Astrocyte (in vitro differentiated cells and primary cell): ENCODE results near the gene ALPP. TPM values are rescaled to one million over a fixed set of nuclear protein-coding genes. Genes with fewer than 3 reads are reported as not detected.
"Not testable (repeated sequence)": the region's sequence is repeated elsewhere in the genome, so short reads cannot be mapped to it uniquely, and the experiment has no call there.

ENCODE experiments used
- DNase-seq: peaks from one replicate; pipeline ENCODE4 v3.0.0-alpha.2; 2010; ENCODE audit warnings: low read depth
- FAIRE-seq: peaks from 2 replicates; lab custom pipeline; 2011; peaks lifted over from hg19 to GRCh38; lab: Jason Lieb, UNC
- H2AFZ ChIP-seq: 2 replicates; pipeline ENCODE4 v1.6.0; 2012; ENCODE audit warnings: low read depth, low read length, inconsistent platforms
- H3K27ac ChIP-seq: 2 replicates; pipeline ENCODE4 v1.5.1; 2011; ENCODE audit warnings: low read depth, low read length, inconsistent platforms
- H3K27me3 ChIP-seq: 2 replicates; pipeline ENCODE4 v1.6.0; 2011; ENCODE audit warnings: low read length, inconsistent platforms; ENCODE audit not compliant: insufficient read depth
- H3K36me3 ChIP-seq: 2 replicates; pipeline ENCODE4 v1.5.1; 2011; ENCODE audit warnings: low read length, inconsistent platforms; ENCODE audit not compliant: insufficient read depth
- H3K4me1 ChIP-seq: 2 replicates; pipeline ENCODE4 v1.5.1; 2011; ENCODE audit warnings: low read length, inconsistent platforms; ENCODE audit not compliant: insufficient read depth
- H3K4me2 ChIP-seq: 2 replicates; pipeline ENCODE4 v1.6.0; 2012; ENCODE audit warnings: low read length, inconsistent platforms
- H3K4me3 ChIP-seq: 2 replicates; pipeline ENCODE4 v1.5.1; 2011; ENCODE audit warnings: low read depth, mild to moderate bottlenecking, low read length, inconsistent platforms; ENCODE audit not compliant: insufficient read depth
- H3K79me2 ChIP-seq: 2 replicates; pipeline ENCODE4 v1.6.0; 2012; ENCODE audit warnings: mild to moderate bottlenecking, low read length, inconsistent platforms; ENCODE audit not compliant: insufficient read depth
- H3K9ac ChIP-seq: 2 replicates; pipeline ENCODE4 v1.6.0; 2012; ENCODE audit warnings: mild to moderate bottlenecking, low read length, inconsistent platforms
- H3K9me3 ChIP-seq: 2 replicates; pipeline ENCODE4 v1.5.1; 2012; ENCODE audit warnings: low read depth, mild to moderate bottlenecking, low read length, inconsistent platforms; ENCODE audit not compliant: insufficient read depth
- H4K20me1 ChIP-seq: 2 replicates; pipeline ENCODE4 v1.6.0; 2012; ENCODE audit warnings: low read length, inconsistent platforms; ENCODE audit not compliant: insufficient read depth
- H3K27ac Mint-ChIP-seq: one replicate; pipeline ENCODE4 v1.8.0; 2021; ENCODE audit warnings: mild to moderate bottlenecking, mixed read lengths; ENCODE audit not compliant: unreplicated experiment
- H3K27me3 Mint-ChIP-seq: one replicate; pipeline ENCODE4 v1.8.0; 2021; ENCODE audit warnings: low read depth, mixed read lengths; ENCODE audit not compliant: unreplicated experiment
- H3K36me3 Mint-ChIP-seq: one replicate; pipeline ENCODE4 v1.8.0; 2021; ENCODE audit warnings: low read depth, mixed read lengths; ENCODE audit not compliant: unreplicated experiment
- H3K4me1 Mint-ChIP-seq: one replicate; pipeline ENCODE4 v1.8.0; 2021; ENCODE audit warnings: low read depth, mixed read lengths; ENCODE audit not compliant: unreplicated experiment
- H3K4me3 Mint-ChIP-seq: one replicate; pipeline ENCODE4 v1.8.0; 2021; ENCODE audit warnings: mild to moderate bottlenecking, moderate library complexity, mixed read lengths; ENCODE audit not compliant: unreplicated experiment
- H3K9me3 Mint-ChIP-seq: one replicate; pipeline ENCODE4 v1.8.0; 2021; ENCODE audit warnings: mild to moderate bottlenecking, mixed read lengths; ENCODE audit not compliant: unreplicated experiment
- EZH2 ChIP-seq: IDR thresholded peaks from 2 replicates; pipeline ENCODE4 v1.6.1; 2012; ENCODE audit warnings: mild to moderate bottlenecking, low read length, inconsistent platforms; ENCODE audit not compliant: insufficient read depth
- total RNA-seq: library from RNA; stranded (reverse); gene quantifications from 2 replicates; pipeline ENCODE4 v1.2.1, GENCODE V29; 2021
- TF ChIP-seq, protein P1 (sequence below): IDR thresholded peaks from 2 replicates; pipeline ENCODE4 v1.5.1; 2011; ENCODE audit warnings: low read depth, mild to moderate bottlenecking, inconsistent platforms, low read length, moderate library complexity; ENCODE audit not compliant: insufficient read depth

The ALPP gene
- total RNA-seq, 1 donor from 2014 or later: 0.32 TPM

DNA sequence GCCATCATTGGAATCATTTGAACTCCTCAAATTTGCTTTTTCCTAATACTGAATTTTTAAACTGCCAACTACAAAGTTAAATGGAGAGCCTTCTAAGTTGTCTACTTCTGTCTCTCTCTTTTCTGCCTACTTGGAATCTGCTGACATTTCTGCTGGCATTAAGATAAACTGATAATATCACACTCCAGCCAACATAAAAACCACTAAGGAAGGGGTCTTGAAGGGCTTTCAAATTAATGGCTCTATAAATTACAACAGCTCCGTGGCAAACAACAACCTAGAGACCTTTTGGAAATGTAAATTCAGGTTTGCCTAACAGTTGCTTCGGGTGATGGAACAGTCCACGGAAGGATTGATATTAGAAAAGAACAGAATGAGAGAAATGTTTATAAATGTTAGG is 12.1 kb downstream of the ALPP start:
- TF ChIP-seq, protein P1, sequence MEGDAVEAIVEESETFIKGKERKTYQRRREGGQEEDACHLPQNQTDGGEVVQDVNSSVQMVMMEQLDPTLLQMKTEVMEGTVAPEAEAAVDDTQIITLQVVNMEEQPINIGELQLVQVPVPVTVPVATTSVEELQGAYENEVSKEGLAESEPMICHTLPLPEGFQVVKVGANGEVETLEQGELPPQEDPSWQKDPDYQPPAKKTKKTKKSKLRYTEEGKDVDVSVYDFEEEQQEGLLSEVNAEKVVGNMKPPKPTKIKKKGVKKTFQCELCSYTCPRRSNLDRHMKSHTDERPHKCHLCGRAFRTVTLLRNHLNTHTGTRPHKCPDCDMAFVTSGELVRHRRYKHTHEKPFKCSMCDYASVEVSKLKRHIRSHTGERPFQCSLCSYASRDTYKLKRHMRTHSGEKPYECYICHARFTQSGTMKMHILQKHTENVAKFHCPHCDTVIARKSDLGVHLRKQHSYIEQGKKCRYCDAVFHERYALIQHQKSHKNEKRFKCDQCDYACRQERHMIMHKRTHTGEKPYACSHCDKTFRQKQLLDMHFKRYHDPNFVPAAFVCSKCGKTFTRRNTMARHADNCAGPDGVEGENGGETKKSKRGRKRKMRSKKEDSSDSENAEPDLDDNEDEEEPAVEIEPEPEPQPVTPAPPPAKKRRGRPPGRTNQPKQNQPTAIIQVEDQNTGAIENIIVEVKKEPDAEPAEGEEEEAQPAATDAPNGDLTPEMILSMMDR: no peak
- TF ChIP-seq EZH2: no peak
- H3K27me3 ChIP-seq: peaks cover 30% of the 10 kb centered on the region
- H4K20me1 ChIP-seq: no peaks in the 10 kb centered on the region
- peaks cover 19% of the 10 kb centered on the region for H3K27me3 Mint-ChIP-seq
- no peak overlapping the region for H3K27ac ChIP-seq
- H3K9me3 ChIP-seq: no peaks in the 10 kb centered on the region
- H3K4me2 ChIP-seq: no peak overlapping the region
- peaks cover 1% of the 10 kb centered on the region for H3K36me3 Mint-ChIP-seq
- FAIRE-seq (no peak), DNase-seq (no peak)
- H3K36me3 ChIP-seq: no peaks in the 10 kb centered on the region
- peaks cover 24% of the 10 kb centered on the region for H3K4me1 Mint-ChIP-seq
- H3K9me3 Mint-ChIP-seq: peaks cover 9% of the 10 kb centered on the region
- peaks cover 34% of the 10 kb centered on the region for H3K4me1 ChIP-seq
- H3K9ac ChIP-seq: no peak overlapping the region
- no peaks in the 10 kb centered on the region for H3K79me2 ChIP-seq
- H3K4me3 Mint-ChIP-seq: no peak overlapping the region
- H3K4me3 ChIP-seq: no peak overlapping the region
- no peak overlapping the region for H2AFZ ChIP-seq
- H3K27ac Mint-ChIP-seq: peak overlapping the region; percentile 20

DNA sequence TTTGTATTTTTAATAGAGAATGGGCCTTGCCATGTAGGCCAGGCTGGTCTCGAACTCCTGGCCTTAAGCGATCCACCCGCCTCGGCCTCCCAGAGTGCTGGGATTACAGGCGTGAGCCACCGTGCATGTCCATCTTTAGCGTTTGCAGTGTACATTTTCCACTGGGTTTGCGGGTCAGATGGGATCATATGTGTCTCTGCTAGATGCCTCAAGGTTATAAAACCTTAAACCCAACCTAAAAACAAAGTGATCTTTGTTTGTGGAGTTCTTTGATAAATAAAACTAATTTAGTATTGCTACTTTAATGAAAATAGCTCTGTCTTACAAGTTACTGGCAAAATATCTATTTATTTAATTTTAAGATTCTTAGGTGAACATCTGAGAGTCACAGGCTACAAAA is 15.0 kb downstream of the ALPP start:
- DNase-seq (no peak), FAIRE-seq (no peak)
- no peak overlapping the region for H2AFZ ChIP-seq
- H3K4me3 ChIP-seq: no peak overlapping the region
- H3K4me2 ChIP-seq: no peak overlapping the region
- H3K4me1 ChIP-seq: peaks cover 16% of the 10 kb centered on the region
- H3K36me3 Mint-ChIP-seq: peaks cover 1% of the 10 kb centered on the region
- peaks cover 6% of the 10 kb centered on the region for H3K27me3 ChIP-seq
- no peaks in the 10 kb centered on the region for H3K79me2 ChIP-seq
- peaks cover 10% of the 10 kb centered on the region for H3K27me3 Mint-ChIP-seq
- H3K27ac ChIP-seq: no peak overlapping the region
- H3K9me3 Mint-ChIP-seq: peaks cover 5% of the 10 kb centered on the region
- H3K27ac Mint-ChIP-seq: no peak overlapping the region
- H3K4me1 Mint-ChIP-seq: peaks cover 18% of the 10 kb centered on the region
- H3K4me3 Mint-ChIP-seq: no peak overlapping the region
- H3K9ac ChIP-seq: no peak overlapping the region
- no peaks in the 10 kb centered on the region for H3K36me3 ChIP-seq
- H3K9me3 ChIP-seq: no peaks in the 10 kb centered on the region
- H4K20me1 ChIP-seq: no peaks in the 10 kb centered on the region
- TF ChIP-seq EZH2: no peak

DNA sequence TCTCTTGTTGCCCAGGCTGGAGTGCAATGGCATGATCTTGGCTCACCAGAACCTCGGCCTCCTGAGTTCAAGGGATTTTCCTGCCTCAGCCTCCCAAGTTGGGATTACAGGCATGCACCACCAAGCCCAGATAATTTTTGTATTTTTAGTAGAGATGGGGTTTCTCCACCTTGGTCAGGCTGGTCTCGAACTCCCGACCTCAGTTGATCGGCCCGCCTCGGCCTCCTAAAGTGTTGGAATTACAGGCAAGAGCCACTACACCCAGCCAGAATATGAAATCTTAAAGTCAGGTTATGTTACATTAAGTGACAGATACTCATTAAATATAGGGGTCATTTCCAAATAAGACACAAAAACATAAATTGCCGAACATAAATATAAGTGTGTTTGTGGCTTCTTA is 15.9 kb downstream of the ALPP start:
- H3K79me2 ChIP-seq, H3K27me3 ChIP-seq, H3K27ac ChIP-seq, H3K4me3 Mint-ChIP-seq, H2AFZ ChIP-seq, DNase-seq, H3K4me1 ChIP-seq, H3K27ac Mint-ChIP-seq, H3K9me3 Mint-ChIP-seq, H4K20me1 ChIP-seq, H3K9ac ChIP-seq, FAIRE-seq, H3K9me3 ChIP-seq, H3K36me3 Mint-ChIP-seq, H3K4me2 ChIP-seq, H3K36me3 ChIP-seq, H3K4me3 ChIP-seq: not testable (repeated sequence)
- Mint-ChIP-seq H3K4me1 (peaks cover 13% of the 10 kb centered on the region), H3K27me3 (peaks cover 12% of the 10 kb centered on the region)
